H1 (cell line): Measurements from ENCODE around the gene NEUROD1. TPM values are rescaled to one million over a fixed set of nuclear protein-coding genes. Genes with fewer than 3 reads are reported as not detected.

Experiments used
- CTCF ChIA-PET: fragments of 300-600 bp; sonication (Branson Sonifier 250); formaldehyde crosslinking; loops from one replicate; lab custom pipeline; 2021; ENCODE audit not compliant: partially characterized antibody; lab: Charles Lee
- POLR2A ChIA-PET: fragments of 300-600 bp; sonication (Branson Sonifier 250); formaldehyde crosslinking; loops from one replicate; lab custom pipeline; 2021; ENCODE audit warnings: inconsistent platforms; ENCODE audit not compliant: partially characterized antibody; lab: Charles Lee
- DNase-seq, 2 experiments: peaks; one replicate each; pipeline versions ENCODE4 v3.0.0 to v3.0.0-alpha.2; 2010 to 2022; ENCODE audit warnings: low spot score in 2 of 2, low read depth in 1 of 2, mixed read lengths in 1 of 2
- FAIRE-seq: peaks from 2 replicates; lab custom pipeline; 2011; peaks lifted over from hg19 to GRCh38; lab: Jason Lieb, UNC
- H2AFZ ChIP-seq: 2 replicates; pipeline ENCODE4 v1.8.1; 2012; ENCODE audit warnings: low read length, inconsistent platforms
- H2AK5ac ChIP-seq: 2 replicates; pipeline ENCODE4 v1.6.1; 2013; ENCODE audit warnings: low read depth, low read length
- H2BK120ac ChIP-seq: replicated peaks from 2 replicates; pipeline ENCODE3; 2013; ENCODE audit warnings: low read depth, low read length, inconsistent platforms
- H2BK12ac ChIP-seq: 2 replicates; pipeline ENCODE4 v1.6.1; 2013; ENCODE audit warnings: low read depth, low read length
- H2BK15ac ChIP-seq: 2 replicates; pipeline ENCODE4 v1.6.1; 2013; ENCODE audit warnings: low read length
- H2BK20ac ChIP-seq: 2 replicates; pipeline ENCODE4 v1.6.1; 2013; ENCODE audit warnings: low read length
- H2BK5ac ChIP-seq: 2 replicates; pipeline ENCODE4 v1.6.1; 2013; ENCODE audit warnings: low read depth, low read length
- H3K14ac ChIP-seq: 2 replicates; pipeline ENCODE4 v1.6.1; 2013; ENCODE audit warnings: inconsistent platforms; ENCODE audit not compliant: insufficient read length
- H3K18ac ChIP-seq: 2 replicates; pipeline ENCODE4 v1.6.1; 2013; ENCODE audit warnings: low read length; ENCODE audit errors: extremely low read depth
- H3K23ac ChIP-seq: 2 replicates; pipeline ENCODE4 v1.6.1; 2013; ENCODE audit warnings: inconsistent platforms; ENCODE audit not compliant: insufficient read length
- H3K23me2 ChIP-seq: 2 replicates; pipeline ENCODE4 v1.6.1; 2013; ENCODE audit warnings: low read depth, low read length
- H3K27ac ChIP-seq: 2 replicates; pipeline ENCODE4 v1.6.1; 2011; ENCODE audit warnings: low read depth, low read length, inconsistent platforms
- H3K27me3 ChIP-seq, 4 experiments: replicated peaks in 1 of 4; 1 replicate in 1 of 4; 2 replicates in 3 of 4; pipeline versions ENCODE4 v1.6.1 to v1.8.1; 2011 to 2013; ENCODE audit warnings: low read length in 3 of 4, mild to moderate bottlenecking in 3 of 4, inconsistent platforms in 2 of 4, mixed read lengths in 2 of 4, moderate library complexity in 1 of 4; ENCODE audit not compliant: control insufficient read depth in 3 of 4, insufficient read depth in 3 of 4; ENCODE audit errors: extremely low read depth in 1 of 4
- H3K36me3 ChIP-seq, 4 experiments: 2 replicates each; pipeline versions ENCODE4 v1.6.1 to v1.8.1; 2011 to 2013; ENCODE audit warnings: mild to moderate bottlenecking in 4 of 4, low read length in 3 of 4, moderate library complexity in 2 of 4, control low read depth in 1 of 4, inconsistent platforms in 1 of 4; ENCODE audit not compliant: insufficient read depth in 4 of 4, control insufficient read depth in 2 of 4
- H3K4ac ChIP-seq: replicated peaks from 2 replicates; pipeline ENCODE3; 2013; ENCODE audit warnings: low read length, low read depth, mixed read lengths, inconsistent platforms; ENCODE audit not compliant: insufficient read length
- H3K4me1 ChIP-seq, 4 experiments: replicated peaks in 1 of 4; 1 replicate in 1 of 4; 2 replicates in 3 of 4; pipeline versions ENCODE4 v1.6.1 to v1.8.1; 2011 to 2013; ENCODE audit warnings: low read length in 3 of 4, inconsistent platforms in 2 of 4, mixed read lengths in 1 of 4; ENCODE audit not compliant: insufficient read depth in 4 of 4, control insufficient read depth in 3 of 4
- H3K4me2 ChIP-seq, 2 experiments: 2 replicates each; pipeline versions ENCODE4 v1.6.1 to v1.8.1; 2011 to 2013; ENCODE audit warnings: low read depth in 2 of 2, low read length in 2 of 2, control low read depth in 1 of 2, inconsistent platforms in 1 of 2, mild to moderate bottlenecking in 1 of 2; ENCODE audit not compliant: insufficient read depth in 1 of 2
- H3K4me3 ChIP-seq, 4 experiments: fragments of 200-600, 300-600 bp in 1 of 4; sonication (generic), shearing (Covaris generic), sonication (Bioruptor Twin) in 1 of 4; 2 replicates each; pipeline versions ENCODE4 v1.5.1 to v1.8.1; 2011 to 2016; ENCODE audit warnings: low read length in 4 of 4, low read depth in 3 of 4, control low read depth in 2 of 4, inconsistent platforms in 2 of 4, mild to moderate bottlenecking in 2 of 4, mixed read lengths in 1 of 4, moderate library complexity in 1 of 4; ENCODE audit not compliant: insufficient read depth in 2 of 4; ENCODE audit errors: extremely low read depth in 1 of 4
- H3K56ac ChIP-seq: replicated peaks from 2 replicates; pipeline ENCODE3; 2013; ENCODE audit warnings: low read depth, mild to moderate bottlenecking, mixed read lengths, low read length, inconsistent platforms; ENCODE audit not compliant: insufficient read length
- H3K79me1 ChIP-seq: 2 replicates; pipeline ENCODE4 v1.6.1; 2013; ENCODE audit warnings: low read depth, low read length, control low read depth
- H3K79me2 ChIP-seq, 2 experiments: 2 replicates each; pipeline versions ENCODE4 v1.6.1 to v1.8.1; 2012 to 2013; ENCODE audit warnings: low read length in 2 of 2, mild to moderate bottlenecking in 2 of 2, inconsistent platforms in 1 of 2; ENCODE audit not compliant: insufficient read depth in 2 of 2, control insufficient read depth in 1 of 2
- H3K9ac ChIP-seq, 4 experiments: replicated peaks in 1 of 4; 1 replicate in 1 of 4; 2 replicates in 3 of 4; pipeline versions ENCODE4 v1.6.1 to v1.8.1; 2011 to 2013; ENCODE audit warnings: low read depth in 3 of 4, low read length in 3 of 4, control low read depth in 2 of 4, mild to moderate bottlenecking in 2 of 4, moderate library complexity in 2 of 4, inconsistent platforms in 1 of 4; ENCODE audit errors: extremely low read depth in 1 of 4
- H3K9me3 ChIP-seq, 2 experiments: 2 replicates each; pipeline versions ENCODE4 v1.6.1 to v1.8.1; 2012 to 2013; ENCODE audit warnings: mild to moderate bottlenecking in 2 of 2, moderate library complexity in 2 of 2, control low read depth in 1 of 2, inconsistent platforms in 1 of 2, low read depth in 1 of 2, low read length in 1 of 2, mixed read lengths in 1 of 2; ENCODE audit not compliant: insufficient read depth in 2 of 2
- H4K20me1 ChIP-seq, 2 experiments: replicated peaks in 1 of 2; 2 replicates each; pipeline versions ENCODE3 to v1.8.1; 2011 to 2013; ENCODE audit warnings: inconsistent platforms in 2 of 2, low read length in 2 of 2, mild to moderate bottlenecking in 1 of 2; ENCODE audit not compliant: insufficient read depth in 2 of 2, control insufficient read depth in 1 of 2
- H4K5ac ChIP-seq: 2 replicates; pipeline ENCODE4 v1.6.1; 2013; ENCODE audit warnings: low read length, low read depth, mixed read lengths, inconsistent platforms; ENCODE audit not compliant: insufficient read length
- H4K8ac ChIP-seq: 2 replicates; pipeline ENCODE4 v1.8.0; 2013; ENCODE audit warnings: mild to moderate bottlenecking, moderate library complexity, low read length, inconsistent platforms; ENCODE audit not compliant: insufficient read depth; ENCODE audit errors: extremely low read depth
- H4K91ac ChIP-seq: replicated peaks from 2 replicates; pipeline ENCODE3; 2013; ENCODE audit warnings: low read length, mixed read lengths, inconsistent platforms; ENCODE audit not compliant: insufficient read length
- BRCA1 ChIP-seq: IDR thresholded peaks from 2 replicates; pipeline ENCODE4 v1.6.1; 2012; ENCODE audit warnings: low read depth, low read length, improper control_type of control experiment
- CHD2 ChIP-seq: IDR thresholded peaks from 2 replicates; pipeline ENCODE4 v1.6.1; 2012; ENCODE audit warnings: low read length, improper control_type of control experiment
- JUND ChIP-seq: IDR thresholded peaks from 2 replicates; pipeline ENCODE4 v1.6.1; 2011; ENCODE audit warnings: mild to moderate bottlenecking, improper control_type of control experiment, low read length
- PHF8 ChIP-seq: fragments of 200-600 bp; sonication (generic); conservative IDR thresholded peaks from 2 replicates; pipeline ENCODE4 v1.7.1; 2012; ENCODE audit warnings: low read depth, mild to moderate bottlenecking, inconsistent platforms, low read length, moderate library complexity
- POLR2A ChIP-seq, 2 experiments: IDR thresholded peaks; 1 replicate in 1 of 2; 2 replicates in 1 of 2; pipeline ENCODE4 v1.6.1; 2011; ENCODE audit warnings: low read depth in 2 of 2, low read length in 2 of 2, mild to moderate bottlenecking in 2 of 2; ENCODE audit errors: control extremely low read depth in 1 of 2
- RNF2 ChIP-seq: fragments of 200-900, 300-1000 bp; sonication (generic); IDR thresholded peaks from 2 replicates; pipeline ENCODE4 v1.7.1; 2016; ENCODE audit warnings: borderline replicate concordance, low read depth, mild to moderate bottlenecking, antibody characterized with exemption, low read length; ENCODE audit not compliant: poor library complexity, severe bottlenecking; ENCODE audit errors: missing control alignments
- SP1 ChIP-seq: IDR thresholded peaks from 2 replicates; pipeline ENCODE4 v1.6.1; 2011; ENCODE audit warnings: low read depth, low read length
- ZNF274 ChIP-seq: IDR thresholded peaks from 2 replicates; pipeline ENCODE4 v1.7.0; 2012; ENCODE audit warnings: low read length, borderline replicate concordance; ENCODE audit errors: extremely low read depth
- WGBS, 2 experiments: shearing (Covaris generic) in 1 of 2; methylation state at CpG; one replicate each; pipeline versions ENCODE4 v1.1.6 to v1.1.7; 2013 to 2015; ENCODE audit warnings: low lambda C conversion rate in 2 of 2, mixed read lengths in 2 of 2, inconsistent platforms in 1 of 2, low coverage in 1 of 2, missing lambda C conversion rate in 1 of 2; ENCODE audit not compliant: insufficient replicate concordance in 2 of 2, insufficient coverage in 1 of 2, insufficient read length in 1 of 2; ENCODE audit errors: extremely low coverage in 1 of 2, missing lambda C conversion rate in 1 of 2; 5-methylcytosine and 5-hydroxymethylcytosine counted together
- polyA plus RNA-seq, 7 experiments: library from polyadenylated mRNA; depleted of rRNA in 3 of 7; stranded (reverse) in 5 of 7; unstranded in 2 of 7; fragments of >200 nt in 5 of 7; fragments of 200-250 nt in 2 of 7; gene quantifications; 1 replicate in 5 of 7; 2 replicates in 1 of 7; 4 replicates in 1 of 7; pipeline versions ENCODE4 v1.2.1 to v1.2.3, GENCODE V29; 2011 to 2013; ENCODE audit warnings: missing spikeins in 2 of 7, mixed read lengths in 2 of 7
- total RNA-seq: library from RNA; stranded (reverse); fragmentation: NEBNext Ultra II Directional; extraction: Animal tissue kit (Norgen Biotek cat#: 25700); gene quantifications from 2 replicates; pipeline ENCODE4 v1.2.1, GENCODE V29; 2021
- TF ChIP-seq, protein P1 (sequence below): IDR thresholded peaks from 2 replicates; pipeline ENCODE4 v1.6.1; 2011; ENCODE audit warnings: low read length, improper control_type of control experiment

The NEUROD1 gene
- total and polyA plus RNA-seq, 2 of the 8 experiments (the other 6 are each of a cell fraction or from before 2014, with no cell fraction given), result 0.08 TPM; not detected in 1

- DNase-seq, result peak; percentile 66 to 83
- peaks cover 0 to 2% of the 10 kb centered on the region in 2 experiments for H4K20me1 ChIP-seq
- no peak within 1 kb of the TSS for H4K8ac ChIP-seq
- H3K23me2 ChIP-seq, result peaks cover 4% of the 10 kb centered on the region; the same call in 1 of the 2 replicates
- no peak within 1 kb of the TSS for H2BK120ac ChIP-seq
- H3K27ac ChIP-seq, result no peak within 1 kb of the TSS
- FAIRE-seq, result no peak
- H3K79me1 ChIP-seq, result no peaks in the 10 kb centered on the region
- no peak within 1 kb of the TSS for H2AK5ac ChIP-seq
- no peak within 1 kb of the TSS for H4K91ac ChIP-seq
- no peak within 1 kb of the TSS for H3K14ac ChIP-seq
- peak within 1 kb of the TSS in 2 of 4 experiments; percentile 10 to 13; a peak in 1 of 7 replicates for H3K9ac ChIP-seq
- peak within 1 kb of the TSS; percentile 41 to 79 (median 65) for H3K4me3 ChIP-seq
- no peaks in the 10 kb centered on the region for H3K79me2 ChIP-seq
- H3K36me3 ChIP-seq, result no peaks in the 10 kb centered on the region
- no peak within 1 kb of the TSS for H3K4ac ChIP-seq
- H2BK5ac ChIP-seq, result no peak within 1 kb of the TSS
- peaks cover 4 to 11% (median 7%) of the 10 kb centered on the region in 4 experiments; a peak in 5 of 7 replicates for H3K4me1 ChIP-seq
- ChIA-PET CTCF (interaction anchor here (0.9 to 3.1 kb wide), 10 partner anchors 9 to 80 kb away, joined by 3 to 17 read pairs (median 4); no protein-coding TSS in a partner anchor), POLR2A (interaction anchor here (1.0 to 2.7 kb wide), 4 partner anchors 10 to 27 kb away, joined by 3 to 12 read pairs (median 6); partner anchors contain the start of gene NEUROD1)
- no peak within 1 kb of the TSS for H2BK12ac ChIP-seq
- no peak within 1 kb of the TSS for H3K56ac ChIP-seq
- peaks cover 23 to 53% (median 45%) of the 10 kb centered on the region in 4 experiments for H3K27me3 ChIP-seq
- WGBS, 2 experiments, result 1% methylated on average over 60 of the region's 70 CpGs; no CpG with 5 or more reads in 1 of the 2 experiments
- H4K5ac ChIP-seq, result no peak within 1 kb of the TSS
- no peak within 1 kb of the TSS for H2BK20ac ChIP-seq
- H3K18ac ChIP-seq, result no peak within 1 kb of the TSS
- no peaks in the 10 kb centered on the region for H3K9me3 ChIP-seq
- no peak within 1 kb of the TSS for H2BK15ac ChIP-seq
- 0 out of 2 replicates have a peak within 1 kb of the TSS, but pooled peaks have one; percentile 66 for H2AFZ ChIP-seq
- peak within 1 kb of the TSS; percentile 93 to 98 for H3K4me2 ChIP-seq
- no peak within 1 kb of the TSS for H3K23ac ChIP-seq
- TF ChIP-seq ZNF274 (no peak), JUND (no peak), PHF8 (peak; percentile 31; the same call in 1 of the 2 replicates), RNF2 (no peak), CHD2 (no peak), SP1 (no peak), BRCA1 (no peak), POLR2A (IDR thresholded peaks at IDR 0.05; ENCODE audit: control extremely low read depth in 1 of 2, low read depth in 2 of 2, low read length in 2 of 2) (no peak)
- TF ChIP-seq, protein P1, sequence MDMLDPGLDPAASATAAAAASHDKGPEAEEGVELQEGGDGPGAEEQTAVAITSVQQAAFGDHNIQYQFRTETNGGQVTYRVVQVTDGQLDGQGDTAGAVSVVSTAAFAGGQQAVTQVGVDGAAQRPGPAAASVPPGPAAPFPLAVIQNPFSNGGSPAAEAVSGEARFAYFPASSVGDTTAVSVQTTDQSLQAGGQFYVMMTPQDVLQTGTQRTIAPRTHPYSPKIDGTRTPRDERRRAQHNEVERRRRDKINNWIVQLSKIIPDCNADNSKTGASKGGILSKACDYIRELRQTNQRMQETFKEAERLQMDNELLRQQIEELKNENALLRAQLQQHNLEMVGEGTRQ, result no peak
These were observed 23.6 kb downstream of the NEUROD1 start, which contains the start of gene CERKL for GRCh38 chr2:181656450-181657291. Gene CERKL, minus strand, starts transcription at chr2:181657105. Its CDS starts 99 bp downstream, at chr2:181657006.
